HG03108 (cell line): ENCODE measurements around the gene METTL23.
"Not testable (repeated sequence)": the region's sequence is repeated elsewhere in the genome, so short reads cannot be mapped to it uniquely, and the experiment has no call there.

ENCODE experiments used
- ATAC-seq: cut with Tn5 transposase; IDR thresholded peaks from one replicate; pipeline ENCODE4 v1.9.1; 2021; ENCODE audit warnings: moderate library complexity; ENCODE audit not compliant: unreplicated experiment

Gene METTL23

GRCh38 chr17:76695059-76695831 lies 31.4 kb upstream of the METTL23 start:
- no peak for ATAC-seq

GRCh38 chr17:76696763-76697701 lies 29.6 kb upstream of the METTL23 start:
- peak; percentile 85 for ATAC-seq

GRCh38 chr17:76697702-76698465 lies 28.8 kb upstream of the METTL23 start:
- no peak for ATAC-seq

- not testable (repeated sequence) for ATAC-seq
These were observed 28.1 kb upstream of the METTL23 start for GRCh38 chr17:76698466-76698977.

GRCh38 chr17:76700270-76700616 lies 26.4 kb upstream of the METTL23 start:
- ATAC-seq, result no peak

GRCh38 chr17:76700617-76701470 lies 25.8 kb upstream of the METTL23 start:
- ATAC-seq, result no peak

- ATAC-seq, result no peak
These were observed 25.1 kb upstream of the METTL23 start for GRCh38 chr17:76701471-76701967.

GRCh38 chr17:76702076-76702475 lies 24.6 kb upstream of the METTL23 start:
- no peak for ATAC-seq

GRCh38 chr17:76702941-76703637 lies 23.6 kb upstream of the METTL23 start:
- ATAC-seq, result no peak

- ATAC-seq, result no peak
These were observed 21.8 kb upstream of the METTL23 start for GRCh38 chr17:76704805-76705204.

- ATAC-seq, result no peak
These were observed 19.8 kb upstream of the METTL23 start for GRCh38 chr17:76706817-76707216.

- no peak for ATAC-seq
These were observed 18.4 kb upstream of the METTL23 start for GRCh38 chr17:76707985-76708807.

GRCh38 chr17:76709077-76709950 lies 17.3 kb upstream of the METTL23 start:
- no peak for ATAC-seq

GRCh38 chr17:76709951-76710862 lies 16.4 kb upstream of the METTL23 start:
- not testable (repeated sequence) for ATAC-seq

GRCh38 chr17:76710863-76711611 lies 15.6 kb upstream of the METTL23 start, which contains the start of gene MXRA7:
MXRA7 (minus strand) TSS chr17:76710965; CDS start chr17:76710946, 19 bp downstream.
- no peak for ATAC-seq

GRCh38 chr17:76712321-76712720 lies 14.3 kb upstream of the METTL23 start:
- not testable (repeated sequence) for ATAC-seq
